T-helper 22 cell (primary cell): ENCODE data around the gene ANKRD61.
"Not testable (repeated sequence)": the region's sequence is repeated elsewhere in the genome, so short reads cannot be mapped to it uniquely, and the experiment has no call there.

Experiments used
- DNase-seq: peaks from one replicate; pipeline ENCODE4 v3.0.0-alpha.2; 2020; ENCODE audit warnings: low read depth

ANKRD61 gene

DNA sequence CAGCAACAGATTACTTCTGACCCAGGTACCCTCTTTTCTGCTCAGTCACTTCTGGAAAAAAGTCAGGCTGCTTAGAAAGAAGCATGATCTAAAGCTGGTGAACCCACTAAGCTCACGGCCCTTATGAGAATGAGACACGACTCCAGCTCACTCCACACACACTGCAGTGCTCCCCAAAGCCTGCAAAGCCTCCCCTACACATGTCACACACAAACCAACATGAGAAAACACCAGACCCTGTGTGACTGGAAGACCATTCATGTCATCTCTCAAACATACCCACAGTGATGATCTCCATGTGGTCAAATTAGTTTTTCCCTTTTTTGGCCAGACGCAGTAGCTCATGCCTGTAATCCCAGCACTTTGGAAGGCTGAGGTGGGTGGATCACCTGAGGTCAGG is 391 bp downstream of the ANKRD61 start:
- DNase-seq = no peak

DNA sequence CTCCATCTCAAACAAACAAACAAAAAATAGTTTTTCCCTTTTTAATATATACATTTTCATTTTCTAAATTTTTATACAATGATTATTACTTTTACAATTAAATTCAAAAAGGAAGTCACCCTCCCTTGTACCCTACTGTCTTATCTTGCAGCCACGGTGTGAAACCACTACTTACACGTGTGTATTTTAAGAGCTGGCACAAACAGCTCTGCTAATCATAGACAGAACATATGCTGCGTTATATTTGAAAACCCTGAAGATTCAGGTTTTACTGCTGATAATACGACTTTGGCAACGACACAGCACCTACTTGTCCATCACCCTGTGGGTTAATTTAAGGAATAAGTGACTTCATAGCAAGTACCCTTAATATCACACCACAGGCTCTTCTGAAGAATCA is 991 bp downstream of the ANKRD61 start:
- DNase-seq = no peak

DNA sequence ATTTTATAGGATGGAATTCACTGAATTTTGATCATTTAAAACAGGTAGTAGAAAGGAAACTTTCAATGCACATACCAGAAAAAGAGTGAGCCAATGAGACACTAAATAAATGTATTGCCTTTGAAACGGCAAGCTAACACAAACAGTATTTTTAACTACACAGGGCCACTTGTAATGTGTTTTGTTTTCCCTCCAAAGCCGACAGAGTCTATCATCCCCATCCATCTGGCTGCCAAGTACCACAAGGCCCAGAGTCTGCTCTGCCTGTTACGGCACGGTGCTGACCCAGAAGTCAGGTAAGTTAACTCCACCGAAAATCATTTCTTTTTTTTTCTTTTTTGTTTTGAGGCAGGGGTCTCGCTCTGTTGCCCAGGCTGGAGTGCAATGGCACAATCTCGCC is 1.5 kb downstream of the ANKRD61 start:
- no peak for DNase-seq

DNA sequence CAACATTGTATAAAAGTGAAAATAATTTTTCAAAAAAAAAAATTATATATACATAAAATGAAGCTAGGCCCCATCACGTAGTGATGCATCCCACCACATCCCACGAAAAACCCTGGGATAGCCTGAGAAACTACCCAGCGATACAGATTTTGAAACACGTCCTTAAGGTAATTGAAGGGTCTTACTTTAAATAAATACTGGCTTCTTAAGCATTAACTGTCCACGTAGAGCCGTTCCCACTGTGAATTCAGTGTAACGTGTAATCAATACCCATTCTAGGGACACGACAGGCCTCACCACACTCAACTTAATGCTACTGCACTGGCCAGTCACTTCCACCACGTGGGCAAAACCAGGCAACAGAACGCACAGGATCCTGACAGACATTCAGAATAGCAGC is 4.0 kb downstream of the ANKRD61 start:
- no peak for DNase-seq

DNA sequence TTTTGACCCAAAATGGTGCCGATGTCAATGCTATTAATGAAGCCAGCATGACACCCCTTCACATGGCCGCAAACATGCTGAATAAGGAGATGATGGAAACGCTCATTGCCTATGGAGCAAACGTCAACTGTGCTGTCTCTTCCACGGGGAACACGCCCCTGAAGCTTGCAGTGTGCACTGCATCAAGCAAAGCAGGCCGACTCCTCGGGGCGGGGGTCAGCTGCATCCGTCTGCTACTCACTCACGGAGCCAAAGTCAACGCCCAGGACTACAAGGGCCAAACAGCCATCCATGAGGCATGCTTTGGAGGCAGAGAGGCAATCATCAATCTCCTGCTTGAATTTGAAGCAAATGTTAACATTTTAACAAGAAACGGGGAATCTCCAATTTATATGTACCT is 4.5 kb downstream of the ANKRD61 start:
- DNase-seq = no peak

DNA sequence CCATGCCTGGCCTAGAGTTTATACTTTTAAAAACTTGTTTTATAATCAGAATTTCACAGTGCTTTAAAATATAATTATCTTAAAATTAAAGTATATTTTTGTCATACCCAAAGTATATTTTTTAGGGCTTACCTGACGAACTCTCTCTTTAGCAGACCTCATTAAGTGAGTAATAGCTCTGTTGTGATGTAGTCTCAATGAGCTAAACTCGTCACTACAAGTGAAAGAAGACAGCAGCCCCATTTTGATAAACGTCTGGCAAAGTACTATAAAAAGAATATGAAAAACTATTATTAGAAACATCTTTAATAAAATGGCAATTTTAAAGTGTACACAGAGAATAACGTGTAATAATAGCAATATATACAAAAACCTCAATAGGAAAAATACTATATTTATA is 18.6 kb downstream of the ANKRD61 start:
- DNase-seq = no peak

DNA sequence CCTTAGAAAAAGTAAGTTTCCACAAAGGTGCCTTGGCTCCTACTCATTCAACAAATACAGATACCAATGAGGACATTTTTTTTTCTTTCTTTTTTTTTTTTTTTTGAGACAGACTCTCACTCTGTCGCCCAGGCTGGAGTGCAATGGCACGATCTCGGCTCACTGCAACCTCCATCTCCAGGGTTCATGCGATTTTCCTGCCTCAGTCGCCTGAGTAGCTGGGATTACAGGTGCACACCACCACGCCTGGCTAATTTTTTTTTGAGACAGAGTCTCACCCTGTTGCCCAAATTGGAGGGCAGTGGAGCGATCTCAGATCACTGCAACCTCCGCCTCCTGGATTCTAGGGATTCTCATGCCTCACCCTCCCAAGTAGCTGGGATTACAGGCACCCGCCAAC is 20.0 kb downstream of the ANKRD61 start:
- not testable (repeated sequence) for DNase-seq

DNA sequence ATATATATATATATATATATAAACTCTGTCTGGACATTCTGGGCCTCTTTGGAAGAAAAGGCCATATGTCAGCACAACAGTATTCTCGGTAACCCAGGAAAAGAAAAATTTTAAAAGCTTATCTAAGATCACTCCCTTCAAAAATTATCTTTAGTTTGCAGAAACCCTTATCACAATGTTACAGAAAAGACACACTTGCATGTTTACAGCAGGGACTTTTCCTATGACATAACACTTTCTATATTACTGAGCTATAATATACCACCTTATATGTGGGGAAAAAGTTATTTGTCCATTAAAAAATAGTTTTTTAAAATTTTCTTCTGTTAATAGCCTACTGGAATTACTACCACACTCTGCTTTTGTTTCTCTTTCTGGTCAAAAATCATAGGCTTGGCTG is 25.4 kb downstream of the ANKRD61 start:
- no peak for DNase-seq

DNA sequence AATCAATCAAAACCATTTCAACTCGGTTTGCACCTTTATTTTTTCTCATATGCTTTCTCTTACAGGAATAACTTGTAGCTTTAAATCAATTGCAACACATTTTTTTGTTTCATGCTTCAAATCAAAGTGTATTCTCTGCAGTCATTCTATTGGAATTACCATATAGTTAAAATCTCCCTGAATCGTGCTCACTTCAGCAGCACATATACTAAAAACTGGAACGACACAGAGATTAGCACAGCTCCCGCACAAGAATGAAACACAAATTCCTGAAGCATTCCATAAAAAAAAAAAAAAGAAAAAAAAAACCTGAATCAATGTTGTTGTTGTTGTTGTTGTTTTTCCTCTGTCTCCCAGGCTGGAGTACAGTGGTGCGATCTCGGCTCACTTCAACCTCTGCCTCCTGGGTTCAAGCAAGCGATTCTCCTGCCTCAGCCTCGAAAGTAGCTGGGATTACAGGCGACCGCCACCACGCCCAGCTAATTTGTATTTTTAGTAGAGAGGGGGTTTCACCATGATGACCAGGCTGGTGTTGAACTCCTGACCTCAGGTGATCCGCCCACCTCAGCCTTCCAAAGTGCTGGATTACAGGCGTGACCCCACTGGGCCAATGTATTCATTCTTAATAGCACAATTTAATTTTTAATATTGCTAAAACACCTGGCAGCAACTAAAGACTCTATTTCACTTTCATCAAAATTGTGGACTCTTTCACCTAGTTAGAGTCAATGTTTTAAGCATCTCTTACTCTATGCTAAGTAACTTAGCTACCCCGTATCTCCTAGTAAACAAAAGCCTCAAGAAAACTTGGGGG is 26.3 kb downstream of the ANKRD61 start:
- DNase-seq = no peak

DNA sequence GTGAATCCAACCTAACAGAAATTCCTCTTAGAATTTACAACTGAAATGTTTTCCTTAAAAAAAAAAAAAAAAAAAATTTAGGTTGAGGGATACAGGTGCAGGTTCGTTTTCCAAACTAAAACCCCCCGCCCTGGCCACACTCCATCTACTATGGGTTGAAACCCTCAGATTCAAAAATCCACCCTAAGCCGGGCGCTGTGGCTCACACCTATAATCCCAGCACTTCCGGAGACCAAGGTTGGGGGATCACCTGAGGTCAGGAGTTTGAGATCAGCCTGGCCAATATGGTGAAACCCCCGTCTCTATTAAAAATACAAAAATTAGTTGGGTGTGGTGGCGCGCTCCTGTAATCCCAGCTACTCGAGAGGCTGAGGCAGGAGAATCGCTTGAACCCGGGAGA is 28.8 kb downstream of the ANKRD61 start:
- DNase-seq = not testable (repeated sequence)

DNA sequence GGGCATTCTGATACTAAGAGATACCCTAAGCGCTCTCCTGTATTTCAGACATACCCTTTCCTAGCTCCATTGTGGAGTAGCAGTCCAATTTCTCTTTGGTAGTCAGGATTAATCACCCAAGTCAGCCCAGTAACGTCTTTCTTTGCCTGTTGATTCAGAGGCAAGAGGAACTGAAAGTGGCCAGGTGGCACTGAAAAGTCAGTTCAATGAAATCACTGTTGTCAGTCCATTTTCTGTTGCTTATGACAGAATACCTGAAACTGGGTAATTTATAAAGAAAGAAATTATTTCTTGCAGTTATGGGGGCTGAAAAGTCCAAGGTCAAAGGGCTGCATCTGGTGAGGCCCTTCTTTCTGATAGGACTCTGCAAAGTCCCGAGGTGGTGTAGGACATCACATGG is 40.2 kb downstream of the ANKRD61 start:
- DNase-seq = no peak

DNA sequence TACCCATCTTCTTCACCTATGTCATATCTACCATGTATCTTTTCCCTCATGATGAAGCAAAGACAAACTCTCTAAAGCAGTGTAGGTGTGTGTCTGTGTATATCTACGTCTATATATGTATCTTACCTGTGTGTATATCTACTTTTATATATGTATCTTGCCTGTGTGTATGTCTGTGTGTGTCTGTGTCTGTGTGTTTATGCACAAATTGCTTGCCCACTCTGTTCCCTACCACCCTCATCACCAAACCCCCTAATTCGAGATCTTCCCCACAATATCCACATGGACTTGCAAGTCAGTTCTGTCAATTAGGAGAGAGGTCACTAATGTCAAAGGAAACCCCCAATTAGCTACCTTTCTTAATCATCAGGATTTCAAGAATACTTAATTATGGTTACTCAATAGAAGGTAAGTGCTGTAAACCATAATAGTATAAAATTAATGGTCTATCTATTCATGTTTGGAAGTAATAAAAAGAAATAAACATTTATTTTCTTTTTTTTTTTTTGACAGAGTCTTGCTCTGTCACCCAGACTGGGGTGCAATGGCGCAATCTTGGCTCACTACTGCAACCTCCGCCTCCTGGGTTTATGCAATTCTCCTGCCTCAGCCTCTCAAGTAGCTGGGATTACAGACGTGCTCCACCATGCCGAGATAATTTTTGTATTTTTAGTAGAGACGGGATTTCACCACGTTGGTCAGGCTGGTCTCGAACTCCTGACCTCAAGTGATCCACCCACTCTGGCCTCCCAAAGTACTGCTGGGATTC is 43.6 kb downstream of the ANKRD61 start:
- DNase-seq = no peak

DNA sequence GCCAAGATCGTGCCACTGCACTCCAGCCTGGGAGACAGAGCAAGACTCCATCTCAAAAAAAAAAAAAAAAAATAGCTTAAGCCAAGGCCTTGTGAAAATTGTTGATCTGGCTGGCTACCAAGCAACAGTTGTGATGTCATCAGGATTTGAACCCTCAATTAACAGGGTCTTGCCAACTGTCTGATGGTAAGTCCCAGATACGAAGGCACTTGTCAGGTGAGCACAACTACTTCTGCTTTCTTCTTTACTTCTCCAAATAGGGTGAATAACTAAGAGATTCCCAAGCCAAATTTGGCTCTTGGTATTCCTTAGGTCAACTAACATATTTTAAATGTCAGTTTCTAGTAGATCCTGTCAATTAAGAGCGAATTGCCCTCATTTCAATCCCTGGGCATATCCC is 47.4 kb downstream of the ANKRD61 start:
- DNase-seq = no peak

DNA sequence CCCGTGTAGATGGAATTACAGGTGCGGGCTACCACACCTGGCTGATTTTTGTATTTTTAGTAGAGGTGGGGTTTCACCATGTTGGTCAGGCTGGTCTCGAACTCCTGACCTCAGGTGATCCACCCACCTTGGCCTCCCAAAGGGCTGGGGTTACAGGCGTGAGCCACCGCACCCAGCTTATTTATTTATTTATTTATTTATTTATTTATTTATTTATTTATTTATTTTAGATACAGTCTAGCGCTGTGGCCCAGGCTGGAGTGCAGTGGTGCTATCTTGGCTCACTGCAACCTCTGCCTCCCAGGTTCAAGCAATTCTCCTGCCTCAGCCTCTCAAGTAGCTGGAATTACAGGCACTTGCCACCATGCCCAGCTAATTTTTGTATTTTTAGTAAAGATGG is 51.9 kb downstream of the ANKRD61 start:
- not testable (repeated sequence) for DNase-seq
